Panc1 (cell line): ENCODE data around the gene SRGAP2B. TPM values are rescaled to one million over a fixed set of nuclear protein-coding genes. Genes with fewer than 3 reads are reported as not detected.
A peak's percentile ranks its signal among the peaks of the same experiment; 100 is the strongest.
"Not testable (repeated sequence)": the region's sequence is repeated elsewhere in the genome, so short reads cannot be mapped to it uniquely, and the experiment has no call there.

Experiments used
- ATAC-seq: fragments of 200-7000 bp; cut with Tn5 transposase; 2 replicates; pipeline ENCODE4 v1.9.1; 2020; ENCODE audit warnings: mild to moderate bottlenecking, moderate library complexity
- BruUV-seq: library from RNA; stranded (reverse); fragments of 400-500 nt; replicated peaks from 2 replicates; lab custom pipeline; 2021; lab: Mats Ljungman, UMichigan
- CTCF ChIA-PET: fragments of 300-600 bp; sonication (Branson Sonifier 250); formaldehyde crosslinking; loops from one replicate; lab custom pipeline; 2022; ENCODE audit warnings: antibody characterized with exemption; lab: Charles Lee
- POLR2A ChIA-PET: fragments of 300-600 bp; sonication (Branson Sonifier 250); formaldehyde crosslinking; loops from one replicate; lab custom pipeline; 2022; ENCODE audit warnings: antibody characterized with exemption; lab: Charles Lee
- DNase-seq: peaks from one replicate; pipeline ENCODE4 v3.0.0-alpha.2; 2010; ENCODE audit warnings: low read depth, low spot score
- H3K27ac ChIP-seq: 2 replicates; pipeline ENCODE4 v1.5.1; 2011; ENCODE audit warnings: mild to moderate bottlenecking, low read length, inconsistent platforms
- H3K27me3 ChIP-seq: fragments of 200-500 bp; sonication (Bioruptor generic); 2 replicates; pipeline ENCODE4 v1.6.0; 2014; ENCODE audit warnings: low read length, inconsistent platforms; ENCODE audit not compliant: control insufficient read depth, insufficient read depth
- H3K36me3 ChIP-seq: fragments of 200-500 bp; sonication (Bioruptor generic); 2 replicates; pipeline ENCODE4 v1.5.1; 2014; ENCODE audit warnings: inconsistent platforms, mild to moderate bottlenecking, low read length, moderate library complexity; ENCODE audit not compliant: control insufficient read depth, insufficient read depth
- H3K4me1 ChIP-seq: 2 replicates; pipeline ENCODE4 v1.5.1; 2011; ENCODE audit warnings: inconsistent platforms, mild to moderate bottlenecking, low read length, moderate library complexity; ENCODE audit not compliant: control insufficient read depth, insufficient read depth
- H3K4me3 ChIP-seq, 2 experiments: 2 replicates each; pipeline ENCODE4 v1.5.1; 2011 to 2012; ENCODE audit warnings: low read depth in 2 of 2, low read length in 2 of 2, mild to moderate bottlenecking in 2 of 2, inconsistent platforms in 1 of 2, moderate library complexity in 1 of 2
- H3K9me3 ChIP-seq: fragments of 200-500 bp; sonication (Bioruptor generic); 2 replicates; pipeline ENCODE4 v1.5.1; 2014; ENCODE audit warnings: low read depth, mild to moderate bottlenecking, inconsistent platforms, low read length, moderate library complexity; ENCODE audit not compliant: control insufficient read depth, insufficient read depth
- in situ Hi-C: cut with HindIII; loops from 2 replicates; pipeline ENCODE4 v1.10.0; 2016; ENCODE audit warnings: low sequenced_read_pairs, low pct_unique_long_range_greater_than_20kb
- intact Hi-C: fragments of 100-400 bp; cut with micrococcal nuclease; formaldehyde crosslinking; loops from one replicate; pipeline ENCODE4 v1.10.0; 2022; ENCODE audit not compliant: unreplicated experiment
- total RNA-seq: library from RNA; stranded (reverse); gene quantifications from one replicate; pipeline ENCODE4 v1.2.1, GENCODE V29; 2021; ENCODE audit not compliant: unreplicated experiment

The SRGAP2B gene
- total RNA-seq, 1 experiment from 2014 or later: 42.4 TPM

DNA sequence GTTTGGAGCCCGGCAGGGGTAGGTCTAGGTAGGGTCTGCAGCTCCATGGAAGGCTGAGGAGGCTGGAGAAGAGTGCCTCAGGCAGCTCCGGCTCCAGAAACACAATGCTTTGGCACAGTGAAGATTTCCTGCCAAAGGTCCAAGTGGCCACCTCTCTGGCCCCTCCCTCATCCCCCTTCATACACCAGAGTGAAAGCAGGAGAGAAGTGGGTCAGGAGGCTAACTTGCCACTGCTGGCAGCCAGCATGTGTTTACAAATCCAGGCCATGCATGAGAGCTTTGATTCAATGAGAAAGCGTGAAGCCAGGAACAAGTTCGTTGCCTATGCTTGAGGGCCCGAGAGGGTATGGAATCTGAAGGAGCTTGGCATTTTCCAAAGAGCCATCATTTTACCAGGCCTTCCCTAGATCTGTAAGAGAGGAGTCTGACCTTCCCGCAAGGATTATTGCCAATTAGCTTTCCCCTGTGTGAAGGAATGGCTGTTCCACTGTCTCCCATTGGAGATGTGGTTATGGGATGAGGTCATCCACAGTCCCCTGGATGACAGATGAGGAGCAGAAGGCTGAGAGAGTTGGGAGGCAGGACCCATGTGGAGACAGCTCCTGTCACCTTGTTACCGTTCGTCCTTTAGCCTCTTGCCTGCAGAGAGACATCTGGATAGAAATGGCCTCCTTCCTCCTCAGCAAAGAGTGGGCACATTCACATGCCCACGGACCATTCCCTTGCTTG, 201.3 kb downstream of the SRGAP2B start:
- BruUV-seq, H3K4me3 ChIP-seq, intact Hi-C loops, CTCF ChIA-PET, H3K9me3 ChIP-seq, H3K4me1 ChIP-seq, H3K36me3 ChIP-seq, ATAC-seq, H3K27ac ChIP-seq, in situ Hi-C loops, POLR2A ChIA-PET, H3K27me3 ChIP-seq, DNase-seq: not testable (repeated sequence)

DNA sequence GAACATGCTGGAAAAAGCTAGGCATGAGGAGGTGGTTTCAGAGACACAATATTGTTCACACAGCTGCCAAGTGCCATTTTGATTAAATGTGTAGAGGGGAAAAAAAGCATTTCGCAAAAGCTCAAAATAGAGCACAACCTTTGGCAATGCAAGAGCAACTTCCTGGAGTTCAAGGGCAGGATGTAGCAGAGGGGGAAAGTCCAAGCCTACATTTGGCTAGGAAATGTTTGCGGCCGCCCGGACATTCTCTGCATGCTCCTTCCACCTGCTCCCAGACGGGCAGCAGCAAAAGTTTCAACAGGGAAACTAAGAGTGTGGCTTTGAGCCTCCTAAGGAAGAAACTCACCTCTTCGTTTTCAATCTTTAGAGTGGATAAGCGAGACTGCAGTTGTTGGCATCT, 202.1 kb downstream of the SRGAP2B start:
- POLR2A ChIA-PET, H3K4me3 ChIP-seq, H3K9me3 ChIP-seq, H3K36me3 ChIP-seq, BruUV-seq, intact Hi-C loops, H3K4me1 ChIP-seq, H3K27me3 ChIP-seq, ATAC-seq, in situ Hi-C loops, DNase-seq, CTCF ChIA-PET, H3K27ac ChIP-seq: not testable (repeated sequence)

GRCh38 chr1:144889450-144890115, 205.5 kb downstream of the SRGAP2B start:
- H3K36me3 ChIP-seq, DNase-seq, in situ Hi-C loops, ATAC-seq, H3K27me3 ChIP-seq, CTCF ChIA-PET, POLR2A ChIA-PET, H3K27ac ChIP-seq, H3K4me3 ChIP-seq, BruUV-seq, H3K4me1 ChIP-seq, H3K9me3 ChIP-seq, intact Hi-C loops: not testable (repeated sequence)

DNA sequence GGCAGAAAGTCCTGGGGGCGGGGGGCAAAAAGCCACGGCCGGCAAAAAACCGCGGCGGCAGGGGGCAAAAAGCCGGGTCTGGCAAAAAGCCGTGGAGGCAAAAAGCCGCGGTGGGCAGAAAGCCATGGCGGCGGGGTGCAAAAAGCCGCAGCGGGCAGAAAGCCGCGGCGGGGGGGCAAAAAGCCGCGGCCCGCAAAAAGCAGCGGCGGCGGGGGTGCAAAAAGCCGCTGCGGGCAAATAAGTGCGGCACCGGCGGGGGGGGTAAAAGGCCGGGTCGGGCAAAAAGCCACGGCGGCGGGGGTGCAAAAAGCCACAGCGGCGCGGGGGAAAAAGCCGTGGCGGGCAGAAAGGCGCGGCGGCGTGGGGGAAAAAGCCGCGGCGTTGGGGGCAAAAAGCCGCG, 212.1 kb downstream of the SRGAP2B start:
- intact Hi-C loops: not testable (repeated sequence)

GRCh38 chr1:144882343-144882742, 212.8 kb downstream of the SRGAP2B start:
- H3K4me3 ChIP-seq, CTCF ChIA-PET, H3K36me3 ChIP-seq, intact Hi-C loops, POLR2A ChIA-PET, DNase-seq, H3K27me3 ChIP-seq, BruUV-seq, H3K27ac ChIP-seq, ATAC-seq, H3K4me1 ChIP-seq, H3K9me3 ChIP-seq, in situ Hi-C loops: not testable (repeated sequence)

More for the DNA sequence above, 212.1 kb downstream of the SRGAP2B start:
- DNase-seq, H3K27ac ChIP-seq, BruUV-seq, H3K4me1 ChIP-seq, H3K36me3 ChIP-seq, in situ Hi-C loops, ATAC-seq, POLR2A ChIA-PET, CTCF ChIA-PET, H3K9me3 ChIP-seq, H3K27me3 ChIP-seq: not testable (repeated sequence)
- H3K4me3 ChIP-seq: peak overlapping the region; percentile 14 to 31; a peak in 3 of 4 replicates

- in situ Hi-C loops, H3K4me3 ChIP-seq, H3K36me3 ChIP-seq, POLR2A ChIA-PET, H3K27ac ChIP-seq, ATAC-seq, H3K9me3 ChIP-seq, CTCF ChIA-PET, H3K27me3 ChIP-seq, intact Hi-C loops, DNase-seq, BruUV-seq, H3K4me1 ChIP-seq: not testable (repeated sequence)
These were observed 236.5 kb downstream of the SRGAP2B start for GRCh38 chr1:144858607-144859006.
